Endothelial cell of umbilical vein (primary cell): Measurements from ENCODE around the gene MYEOV. TPM values are rescaled to one million over a fixed set of nuclear protein-coding genes. Genes with fewer than 3 reads are reported as not detected.
A peak's percentile ranks its signal among the peaks of the same experiment; 100 is the strongest.

Experiments
- BruUV-seq: library from RNA; stranded (reverse); fragments of 400-500 nt; replicated peaks from 2 replicates; lab custom pipeline; 2021; lab: Mats Ljungman, UMichigan
- CTCF ChIA-PET: fragments of 300-600, 350-600 bp; sonication (Branson Sonifier 250); formaldehyde crosslinking; loops from one replicate; lab custom pipeline; 2021; ENCODE audit warnings: antibody characterized with exemption, inconsistent platforms; lab: Charles Lee
- POLR2A ChIA-PET: fragments of 300-600, 350-600 bp; sonication (Branson Sonifier 250); formaldehyde crosslinking; loops from one replicate; lab custom pipeline; 2021; ENCODE audit warnings: antibody characterized with exemption, inconsistent platforms; lab: Charles Lee
- DNase-seq: peaks from one replicate; pipeline ENCODE4 v3.0.0-alpha.2; 2011; ENCODE audit warnings: low read depth, low spot score
- FAIRE-seq: peaks from 2 replicates; lab custom pipeline; 2011; peaks lifted over from hg19 to GRCh38; lab: Jason Lieb, UNC
- H2AFZ ChIP-seq: 2 replicates; pipeline ENCODE4 v1.6.0; 2012; ENCODE audit warnings: low read depth, low read length, control low read depth, inconsistent platforms
- H3K27ac ChIP-seq: 2 replicates; pipeline ENCODE4 v1.5.1; 2011; ENCODE audit warnings: low read depth, mild to moderate bottlenecking, control low read depth, low read length, moderate library complexity; ENCODE audit not compliant: insufficient read depth
- H3K27me3 ChIP-seq, 2 experiments: 2 replicates each; pipeline versions ENCODE4 v1.6.0 to v1.6.1; 2011; ENCODE audit warnings: low read length in 2 of 2, mixed read lengths in 1 of 2; ENCODE audit not compliant: control insufficient read depth in 2 of 2, insufficient read depth in 2 of 2
- H3K36me3 ChIP-seq, 2 experiments: 2 replicates in 1 of 2; 3 replicates in 1 of 2; pipeline ENCODE4 v1.5.1; 2011; ENCODE audit warnings: low read length in 2 of 2, mild to moderate bottlenecking in 1 of 2, moderate library complexity in 1 of 2; ENCODE audit not compliant: control insufficient read depth in 2 of 2, insufficient read depth in 2 of 2; ENCODE audit errors: extremely low read depth in 1 of 2
- H3K4me1 ChIP-seq: 3 replicates; pipeline ENCODE4 v1.5.1; 2011; ENCODE audit warnings: mild to moderate bottlenecking, low read length; ENCODE audit not compliant: control insufficient read depth, insufficient read depth; ENCODE audit errors: extremely low read depth
- H3K4me2 ChIP-seq: 2 replicates; pipeline ENCODE4 v1.6.1; 2011; ENCODE audit warnings: low read length, control low read depth, mixed read lengths; ENCODE audit not compliant: insufficient read depth
- H3K4me3 ChIP-seq, 3 experiments: fragments of 200-600 bp in 1 of 3; sonication (generic), shearing (Covaris generic) in 1 of 3; replicated peaks in 1 of 3; 2 replicates each; pipeline ENCODE4 v1.5.1; 2011 to 2016; ENCODE audit warnings: control low read depth in 3 of 3, low read length in 3 of 3, mild to moderate bottlenecking in 2 of 3, inconsistent platforms in 1 of 3, low read depth in 1 of 3, moderate library complexity in 1 of 3; ENCODE audit not compliant: insufficient read depth in 1 of 3
- H3K79me2 ChIP-seq: 2 replicates; pipeline ENCODE4 v1.6.0; 2012; ENCODE audit warnings: low read length, inconsistent platforms; ENCODE audit not compliant: control insufficient read depth, insufficient read depth
- H3K9ac ChIP-seq: replicated peaks from 2 replicates; pipeline ENCODE3; 2011; ENCODE audit warnings: low read length, control low read depth; ENCODE audit not compliant: insufficient read depth; ENCODE audit errors: extremely low read depth
- H3K9me1 ChIP-seq: replicated peaks from 3 replicates; pipeline ENCODE4 v1.6.0; 2011; ENCODE audit warnings: mild to moderate bottlenecking, low read length; ENCODE audit not compliant: control insufficient read depth, insufficient read depth; ENCODE audit errors: extremely low read depth
- H3K9me3 ChIP-seq: replicated peaks from 2 replicates; pipeline ENCODE4 v1.5.1; 2012; ENCODE audit warnings: low read length, inconsistent platforms; ENCODE audit not compliant: control insufficient read depth, insufficient read depth
- H4K20me1 ChIP-seq: replicated peaks from 2 replicates; pipeline ENCODE3; 2011; ENCODE audit warnings: mild to moderate bottlenecking, low read length; ENCODE audit not compliant: control insufficient read depth, insufficient read depth; ENCODE audit errors: extremely low read depth
- CTCF ChIP-seq, 2 donors: IDR thresholded peaks; 1 replicate in 1 of 2; 2 replicates in 1 of 2; pipeline ENCODE4 v1.5.1; 2011; ENCODE audit warnings: low read length in 2 of 2, mild to moderate bottlenecking in 2 of 2, moderate library complexity in 2 of 2, control low read depth in 1 of 2, inconsistent platforms in 1 of 2, low read depth in 1 of 2; ENCODE audit not compliant: insufficient read depth in 1 of 2; ENCODE audit errors: extremely low read depth in 1 of 2
- EZH2 ChIP-seq: IDR thresholded peaks from 2 replicates; pipeline ENCODE4 v1.6.1; 2012; ENCODE audit warnings: borderline replicate concordance, low read depth, mild to moderate bottlenecking, moderate library complexity, low read length, inconsistent platforms; ENCODE audit not compliant: severe bottlenecking
- FOS ChIP-seq: IDR thresholded peaks from 2 replicates; pipeline ENCODE4 v1.6.1; 2011; ENCODE audit warnings: mild to moderate bottlenecking, low read length, moderate library complexity, borderline replicate concordance; ENCODE audit not compliant: insufficient read depth
- GATA2 ChIP-seq: IDR thresholded peaks from 2 replicates; pipeline ENCODE4 v1.7.0; 2011; ENCODE audit warnings: low read depth, mild to moderate bottlenecking, moderate library complexity, mixed read lengths, low read length; ENCODE audit not compliant: insufficient read length, insufficient read depth
- JUN ChIP-seq: IDR thresholded peaks from 2 replicates; pipeline ENCODE4 v1.6.1; 2011; ENCODE audit warnings: borderline replicate concordance, low read depth; ENCODE audit not compliant: insufficient read length, insufficient read depth
- POLR2AphosphoS5 ChIP-seq: IDR thresholded peaks from 2 replicates; pipeline ENCODE4 v1.6.1; 2012; ENCODE audit warnings: low read depth, mild to moderate bottlenecking, control low read depth, low read length, moderate library complexity; ENCODE audit not compliant: insufficient read depth
- dilution Hi-C: fragments of 300-500 bp; cut with MboI; formaldehyde crosslinking; loops from one replicate; pipeline ENCODE4 v1.15.0; 2019; ENCODE audit warnings: low sequenced_read_pairs; ENCODE audit not compliant: extremely low pct_ligation_motif_present
- intact Hi-C: fragments of 100-400 bp; cut with micrococcal nuclease; formaldehyde crosslinking; loops from one replicate; pipeline ENCODE4 v1.10.0; 2022
- polyA plus RNA-seq, 4 experiments: library from polyadenylated mRNA; depleted of rRNA in 3 of 4; stranded (reverse) in 3 of 4; unstranded in 1 of 4; fragments of >200 nt; gene quantifications; 2 replicates each; pipeline versions ENCODE4 v1.2.1 to v1.2.3, GENCODE V29; 2011 to 2012; ENCODE audit warnings: missing spikeins in 1 of 4
- total RNA-seq: library from RNA; stranded (reverse); gene quantifications from 2 replicates; pipeline ENCODE4 v1.2.3, GENCODE V29; 2021

Gene MYEOV
- total and polyA plus RNA-seq, 2 donors (not counting 3 experiments of a cell fraction or from before 2014, with no cell fraction given), result 3.8 to 14.4 TPM

- DNase-seq (no peak), FAIRE-seq (peak; percentile 70)
- no peak overlapping the region for H3K9ac ChIP-seq
- no peaks in the 10 kb centered on the region for H3K36me3 ChIP-seq
- H3K27ac ChIP-seq, result peak overlapping the region; percentile 86
- intact Hi-C loops (loop anchor here (1.0 kb wide), 1 partner anchor 12 kb away; no protein-coding TSS in a partner anchor), dilution Hi-C loops (no loop called here)
- H3K4me3 ChIP-seq, result no peak overlapping the region
- no peak overlapping the region for H2AFZ ChIP-seq
- ChIA-PET POLR2A (no interaction called here), CTCF (interaction anchor here (0.7 to 4.7 kb wide), 5 partner anchors 12 to 169 kb away, joined by 3 to 25 read pairs (median 4); no protein-coding TSS in a partner anchor)
- no peaks in the 10 kb centered on the region for H3K9me3 ChIP-seq
- H3K4me1 ChIP-seq, result peaks cover 59% of the 10 kb centered on the region
- peaks cover 37% of the 10 kb centered on the region for H3K79me2 ChIP-seq
- H3K27me3 ChIP-seq, result no peaks in the 10 kb centered on the region
- no peak overlapping the region for H3K4me2 ChIP-seq
- BruUV-seq, result no TSS peak
- H4K20me1 ChIP-seq, result no peaks in the 10 kb centered on the region
- TF ChIP-seq CTCF (IDR thresholded peaks at IDR 0.05; ENCODE audit: extremely low read depth in 1 of 2, insufficient read depth in 1 of 2, low read depth in 1 of 2, low read length in 2 of 2), result no peak
- no peak for TF ChIP-seq JUN
- TF ChIP-seq EZH2, result no peak
- TF ChIP-seq GATA2, result peak; percentile 56
- TF ChIP-seq POLR2AphosphoS5, result no peak
- peak; percentile 12 for TF ChIP-seq FOS
- no peaks in the 10 kb centered on the region for H3K9me1 ChIP-seq
Measured at GRCh38 chr11:69300120-69301060, 6.4 kb downstream of the MYEOV start.
